Stimulated activated CD8-positive, alpha-beta memory T cell treated with anti-CD3 and anti-CD28 coated beads, Interleukin-2, amount 100 ng/mL, for 48 hours (primary cell): ENCODE measurements around the gene NSDHL.

Experiments used
- DNase-seq, 2 donors: peaks; one replicate each; pipeline ENCODE4 v3.0.0-alpha.2; 2020; ENCODE audit warnings: low read depth in 2 of 2

Gene NSDHL

DNA sequence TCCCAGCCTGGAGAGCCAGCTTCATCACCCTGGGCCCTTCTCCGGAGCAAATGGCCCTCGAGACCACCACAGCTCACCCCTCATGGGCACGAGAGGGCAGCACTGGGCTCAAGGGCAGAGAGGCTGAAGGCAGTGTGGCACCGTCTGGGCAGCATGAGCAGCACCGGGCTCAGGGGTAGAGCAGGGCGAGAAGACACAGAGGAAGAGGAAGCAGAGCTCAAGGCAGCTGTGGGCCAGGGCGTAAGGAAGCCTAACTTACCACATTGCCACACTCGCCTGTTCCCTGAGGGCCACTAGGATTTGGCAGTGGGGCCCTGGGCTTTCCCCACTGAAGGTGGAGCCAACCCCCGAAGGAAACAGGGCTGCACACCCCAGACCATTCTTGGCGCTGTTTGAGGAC is 82.5 kb downstream of the NSDHL start:
- no peak for DNase-seq

DNA sequence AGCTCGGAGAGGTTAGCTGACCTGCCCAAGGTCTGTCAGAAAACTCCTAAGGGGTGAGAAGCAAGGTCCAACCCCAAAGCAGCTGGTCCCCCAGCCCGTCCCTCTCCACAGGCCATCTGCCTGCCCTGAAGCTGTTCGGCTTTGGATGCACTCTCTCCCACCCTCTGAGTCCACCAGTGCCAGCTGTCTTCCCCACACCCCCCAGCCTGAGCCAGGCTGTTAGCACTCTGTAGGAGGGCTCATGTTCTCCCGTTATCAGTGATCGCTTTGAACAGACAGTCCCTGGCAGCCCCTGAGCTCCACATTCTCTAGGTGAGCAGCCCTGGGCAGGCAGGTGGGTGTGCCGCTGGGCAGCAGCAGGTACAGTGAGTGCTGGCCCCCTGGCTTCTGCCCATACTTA is 83.0 kb downstream of the NSDHL start:
- DNase-seq = no peak

DNA sequence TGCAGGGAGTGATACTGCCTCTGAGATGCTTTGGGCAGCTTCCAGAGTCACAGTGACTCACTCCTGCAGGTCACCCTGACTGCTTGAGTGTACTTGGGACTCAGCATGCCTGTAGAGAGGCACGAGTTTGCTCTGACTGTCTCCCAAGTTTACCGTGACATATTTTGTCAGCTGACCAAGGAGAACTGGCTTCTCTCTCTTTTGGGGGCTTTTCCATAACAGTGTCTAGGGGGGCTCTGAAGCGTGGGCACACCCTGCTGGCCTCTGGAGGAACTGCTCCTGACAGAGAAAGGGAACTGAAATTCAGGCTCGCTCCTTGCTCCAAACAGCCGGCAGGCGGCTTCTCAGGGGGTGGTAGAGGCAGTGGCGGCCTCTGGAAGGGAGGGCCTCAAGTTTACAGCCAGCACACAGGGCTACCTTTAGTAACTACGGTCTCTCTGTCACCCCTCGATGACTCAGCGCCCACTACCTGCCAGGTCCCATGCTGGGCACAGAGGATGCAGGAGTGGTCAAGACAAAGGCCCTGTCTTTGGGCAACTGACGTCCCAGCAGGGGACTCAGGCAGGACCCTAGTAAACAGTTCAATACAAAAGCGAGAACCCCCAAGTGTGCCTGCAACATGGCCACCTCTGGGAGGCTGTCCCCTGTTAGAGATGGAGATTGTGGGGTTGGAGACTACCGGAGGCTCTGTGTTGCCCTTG is 84.8 kb downstream of the NSDHL start:
- no peak for DNase-seq

DNA sequence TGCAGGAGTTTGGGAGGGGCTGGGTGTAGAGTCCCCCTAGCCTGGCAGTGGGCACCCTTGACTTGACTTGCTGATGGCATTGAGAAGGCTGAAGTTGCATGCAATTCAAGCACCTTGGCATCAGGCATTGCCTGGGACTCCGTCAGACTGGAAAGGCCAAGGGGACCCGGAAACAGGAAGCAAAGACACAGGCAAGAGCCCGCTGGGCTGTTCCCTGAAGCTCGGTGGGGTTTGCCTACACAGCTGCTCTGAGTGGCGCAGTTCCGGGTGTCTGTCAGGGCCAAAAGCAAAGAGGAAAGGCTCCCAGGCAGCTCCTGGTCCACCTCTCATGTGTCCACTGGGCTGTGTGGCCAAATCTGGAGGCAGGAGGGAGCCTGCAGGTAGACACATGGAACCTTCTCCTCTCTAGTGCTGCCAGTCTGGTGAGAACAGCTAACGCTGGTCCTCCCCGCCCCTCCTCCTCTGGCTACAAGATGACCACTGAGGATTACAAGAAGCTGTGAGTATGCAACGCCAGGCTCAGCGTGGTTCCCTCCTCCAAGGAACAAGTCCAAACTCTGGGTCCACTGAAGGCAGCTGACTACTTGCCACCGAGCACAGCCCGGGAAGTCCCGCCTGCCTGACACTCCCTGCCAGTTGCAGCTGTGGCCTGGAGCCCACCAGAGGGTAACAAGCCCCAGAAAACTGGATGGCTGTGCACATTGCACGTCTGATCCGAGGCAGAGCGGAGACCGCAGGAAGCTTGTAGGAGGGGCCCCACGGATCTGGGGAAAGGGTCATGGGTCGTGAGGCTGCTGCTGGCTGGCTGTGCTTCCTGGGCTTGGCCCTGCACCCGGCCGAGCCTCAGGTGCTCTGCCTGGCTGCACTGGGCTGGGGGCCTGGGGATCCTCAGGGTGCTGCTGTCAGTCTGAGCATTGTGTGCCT is 87.1 kb downstream of the NSDHL start:
- no peak for DNase-seq

DNA sequence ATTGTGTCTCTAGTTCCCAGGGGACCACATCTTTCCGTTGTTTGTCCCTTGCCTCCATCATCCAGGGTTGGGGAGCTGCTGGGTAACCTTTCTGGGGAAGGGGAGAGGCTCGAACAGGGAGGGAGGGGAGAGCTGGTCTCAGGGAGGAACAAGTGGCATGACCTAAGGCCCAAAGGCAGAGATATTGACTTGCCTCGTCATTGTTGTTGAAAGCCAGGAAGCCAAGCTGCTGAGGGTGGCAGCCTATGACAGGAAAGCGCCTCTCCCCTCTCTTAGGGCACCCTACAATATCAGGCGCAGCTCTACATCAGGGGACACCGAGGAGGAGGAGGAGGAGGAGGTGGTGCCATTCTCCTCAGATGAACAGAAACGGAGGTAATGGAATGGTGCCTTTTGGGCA is 87.8 kb downstream of the NSDHL start:
- no peak for DNase-seq
